Hematopoietic multipotent progenitor cell treated with erythropoietin and hydrocortisone succinate and interleukin-3 and kit ligand, for 6 days (in vitro differentiated cells): ENCODE data around the gene ZNF530.
A peak's percentile ranks its signal among the peaks of the same experiment; 100 is the strongest.

Experiments
- DNase-seq: peaks from one replicate; pipeline ENCODE4 v3.0.0-alpha.2; 2015

ZNF530 gene

GRCh38 chr19:57615346-57615745 lies 15.7 kb downstream of the ZNF530 start:
- DNase-seq: peak; percentile 53

GRCh38 chr19:57620673-57621348 lies 21.1 kb downstream of the ZNF530 start:
- peak; percentile 22 for DNase-seq

GRCh38 chr19:57623091-57623490 lies 23.4 kb downstream of the ZNF530 start:
- DNase-seq: no peak

- peak; percentile 98 for DNase-seq
These were observed 33.5 kb downstream of the ZNF530 start, which contains the start of gene ZNF211 for GRCh38 chr19:57632987-57633831. Gene ZNF211, plus strand, starts transcription at chr19:57633168. Its CDS starts 179 bp downstream, at chr19:57633347.

GRCh38 chr19:57633832-57634131 lies 34.1 kb downstream of the ZNF530 start:
- no peak for DNase-seq

- no peak for DNase-seq
These were observed 37.7 kb downstream of the ZNF530 start for GRCh38 chr19:57637379-57637778.

- DNase-seq: no peak
These were observed 42.1 kb downstream of the ZNF530 start for GRCh38 chr19:57641715-57642234.

- peak; percentile 17 for DNase-seq
These were observed 42.8 kb downstream of the ZNF530 start for GRCh38 chr19:57642396-57643046.

- no peak for DNase-seq
These were observed 44.0 kb downstream of the ZNF530 start for GRCh38 chr19:57643734-57644133.

- no peak for DNase-seq
These were observed 48.8 kb downstream of the ZNF530 start for GRCh38 chr19:57648331-57649003.

- DNase-seq: no peak
These were observed 51.9 kb downstream of the ZNF530 start for GRCh38 chr19:57651654-57651996.

- DNase-seq: no peak
These were observed 54.0 kb downstream of the ZNF530 start for GRCh38 chr19:57653689-57654088.

GRCh38 chr19:57655443-57655842 lies 55.8 kb downstream of the ZNF530 start:
- DNase-seq: no peak

- DNase-seq: no peak
These were observed 56.7 kb downstream of the ZNF530 start for GRCh38 chr19:57656346-57656745.
